NCI-H1092 treated with DMSO at 0.1 percent for 48 hours (cell line): Measurements from ENCODE around the gene ID3.
"Not testable (repeated sequence)": the region's sequence is repeated elsewhere in the genome, so short reads cannot be mapped to it uniquely, and the experiment has no call there.

Experiments
- DNase-seq: peaks from one replicate; lab custom pipeline; 2025; lab: John Stamatoyannopoulos, UW

Gene ID3

GRCh38 chr1:23588749-23589548 is 29.6 kb upstream of the ID3 start:
- DNase-seq = no peak

DNA sequence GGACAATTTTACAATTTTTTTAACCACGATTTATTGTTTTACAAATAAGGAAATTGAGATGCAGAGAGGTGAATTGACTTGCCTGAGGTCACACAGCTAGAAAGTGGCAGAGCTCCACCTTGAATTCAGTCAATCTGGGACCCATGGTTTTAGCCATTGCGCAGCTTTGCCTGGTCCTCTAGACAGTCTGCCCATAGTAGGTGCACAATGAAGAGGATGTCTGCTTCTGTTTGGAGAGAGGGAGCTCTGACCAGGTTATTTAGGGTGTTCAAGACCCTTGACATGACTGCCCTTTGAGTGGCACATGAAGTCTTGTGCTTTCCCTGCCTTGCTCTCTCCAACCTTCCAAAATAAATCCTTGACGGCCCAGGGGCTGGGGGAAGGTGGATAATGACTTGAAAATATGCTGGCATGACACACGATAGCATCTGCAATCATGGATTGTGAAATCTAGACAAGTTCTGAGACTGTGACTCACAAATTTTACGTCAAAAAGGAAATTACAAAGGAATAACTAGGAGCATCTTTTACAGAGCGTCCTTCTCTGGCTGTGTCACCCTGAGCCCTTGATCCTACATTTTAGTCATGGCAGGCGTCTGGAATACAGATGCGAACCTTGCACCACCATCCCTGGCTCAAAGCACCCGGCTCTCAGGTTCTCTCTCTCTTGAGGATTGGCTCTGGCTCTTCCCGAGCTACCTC is 26.2 kb upstream of the ID3 start:
- no peak for DNase-seq

DNA sequence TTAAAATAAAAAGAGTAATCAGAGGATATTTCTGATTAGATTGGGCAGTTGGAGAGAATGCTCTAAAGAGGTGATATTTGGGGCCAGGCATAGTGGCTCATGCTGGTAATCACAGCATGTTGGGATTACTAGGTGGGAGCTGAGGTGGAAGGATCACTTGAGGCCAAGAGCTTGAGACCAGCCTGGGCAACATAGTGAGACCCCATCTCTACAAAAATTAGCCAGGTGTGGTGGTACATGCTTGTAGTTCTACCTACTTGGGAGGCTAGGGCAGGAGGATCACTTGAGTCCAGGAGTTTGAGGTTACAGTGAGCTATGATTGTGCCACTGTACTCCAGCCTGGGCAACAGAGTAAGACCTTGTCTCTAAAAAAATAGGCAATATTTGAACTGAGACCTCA is 24.4 kb upstream of the ID3 start:
- not testable (repeated sequence) for DNase-seq

- DNase-seq = no peak
Measured at GRCh38 chr1:23582820-23583219, 23.5 kb upstream of the ID3 start.

GRCh38 chr1:23581219-23581618 is 21.9 kb upstream of the ID3 start:
- no peak for DNase-seq

GRCh38 chr1:23578997-23579363 is 19.7 kb upstream of the ID3 start:
- DNase-seq = no peak

GRCh38 chr1:23578311-23578996 is 19.2 kb upstream of the ID3 start:
- DNase-seq = no peak

DNA sequence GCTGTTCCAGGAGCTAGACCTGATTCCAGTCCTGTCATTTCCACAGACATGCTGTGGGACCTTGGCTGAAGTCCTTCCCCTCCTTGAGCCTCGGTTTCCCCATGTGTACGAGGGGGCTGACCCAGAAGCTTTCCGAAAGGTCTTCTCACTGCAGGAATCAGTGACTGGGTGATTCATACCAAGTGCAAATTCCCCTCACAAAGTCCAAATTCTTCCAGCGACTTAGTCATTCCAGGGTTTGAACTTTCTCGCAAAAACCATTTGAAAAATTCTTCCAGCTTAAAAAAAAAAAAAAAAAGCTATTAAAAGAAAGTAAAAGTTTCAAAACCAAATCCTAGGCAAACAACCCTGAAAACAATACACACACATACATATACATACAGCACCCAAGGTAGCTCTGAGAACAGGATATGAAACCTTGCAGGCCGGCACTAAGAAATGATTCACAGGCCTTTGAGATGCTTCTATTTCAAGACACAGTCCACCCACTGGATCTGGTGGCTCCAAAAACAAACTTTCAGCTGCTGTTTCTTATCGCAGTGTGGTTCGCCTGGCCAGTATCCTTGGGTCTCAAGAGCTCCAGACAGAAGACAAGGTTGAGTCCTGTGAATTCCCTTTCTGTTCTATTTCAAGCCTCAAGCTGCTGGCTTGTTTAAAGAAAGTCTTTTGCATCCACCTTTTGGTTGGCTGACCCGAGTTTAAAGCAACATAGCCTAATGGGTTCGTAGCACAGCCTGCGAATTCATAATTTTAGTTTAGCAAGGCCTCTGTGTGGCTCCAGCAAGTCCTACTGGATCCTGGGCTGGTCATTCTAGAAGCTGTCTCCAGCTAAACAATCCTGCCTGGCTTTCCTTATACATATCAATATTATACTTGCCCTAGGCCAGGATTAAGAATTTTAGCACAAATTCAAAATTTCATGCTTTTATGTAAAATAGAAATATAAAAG is 18.0 kb upstream of the ID3 start:
- DNase-seq = no peak

GRCh38 chr1:23576338-23577055 is 17.2 kb upstream of the ID3 start:
- no peak for DNase-seq

DNA sequence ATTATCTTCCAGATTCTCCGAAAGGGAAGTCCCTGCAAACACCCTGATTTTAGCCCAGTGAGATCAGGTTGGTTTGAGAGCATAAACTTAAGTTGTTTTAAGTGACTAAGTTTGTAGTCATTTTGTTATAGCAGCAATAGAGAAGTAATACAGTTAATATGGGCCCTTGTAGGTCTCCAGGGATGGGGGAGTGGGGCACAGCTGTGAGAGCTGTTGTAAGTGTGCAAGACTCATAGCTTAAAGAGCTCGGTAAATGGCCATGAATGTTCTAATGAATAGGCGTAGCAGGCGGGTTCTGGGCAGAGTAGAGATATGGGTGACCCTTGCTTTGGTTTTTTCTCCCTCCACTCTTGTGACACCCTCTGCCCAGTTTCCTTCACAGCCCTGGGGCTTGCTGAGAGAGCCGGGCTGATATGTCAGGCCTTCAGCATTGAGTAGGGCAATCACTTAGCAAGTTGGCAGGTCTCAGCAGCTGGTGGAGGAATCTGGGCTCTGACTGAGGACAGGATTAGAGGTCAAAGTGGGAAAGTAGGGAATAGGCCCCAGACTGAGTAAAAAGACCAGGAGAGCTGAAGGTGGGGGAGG is 16.0 kb upstream of the ID3 start:
- no peak for DNase-seq

DNA sequence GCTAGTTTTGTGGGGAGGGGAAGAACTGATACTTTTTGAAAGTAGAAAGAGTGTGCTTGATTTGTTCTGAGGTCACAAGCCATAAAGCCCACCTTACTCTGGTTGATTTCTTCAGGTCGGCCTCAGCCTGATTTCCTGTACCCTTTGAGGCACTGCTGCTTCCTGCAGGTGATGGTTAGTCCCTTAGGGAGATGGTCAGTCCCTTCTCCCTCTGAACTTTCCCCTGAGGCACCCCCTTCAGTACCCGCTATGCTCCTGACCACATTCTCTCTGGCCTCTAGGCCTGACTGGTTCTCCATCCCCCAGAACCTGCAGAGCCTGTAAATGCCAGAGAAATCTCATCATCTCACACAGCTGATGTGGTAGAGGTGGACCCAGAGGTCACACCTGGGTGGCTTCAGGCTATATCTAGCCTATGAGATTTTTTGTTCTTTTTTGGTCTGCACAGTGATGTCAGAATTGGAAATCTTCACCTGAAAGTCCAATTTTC is 15.0 kb upstream of the ID3 start:
- no peak for DNase-seq

GRCh38 chr1:23573574-23574182 is 14.4 kb upstream of the ID3 start:
- no peak for DNase-seq

DNA sequence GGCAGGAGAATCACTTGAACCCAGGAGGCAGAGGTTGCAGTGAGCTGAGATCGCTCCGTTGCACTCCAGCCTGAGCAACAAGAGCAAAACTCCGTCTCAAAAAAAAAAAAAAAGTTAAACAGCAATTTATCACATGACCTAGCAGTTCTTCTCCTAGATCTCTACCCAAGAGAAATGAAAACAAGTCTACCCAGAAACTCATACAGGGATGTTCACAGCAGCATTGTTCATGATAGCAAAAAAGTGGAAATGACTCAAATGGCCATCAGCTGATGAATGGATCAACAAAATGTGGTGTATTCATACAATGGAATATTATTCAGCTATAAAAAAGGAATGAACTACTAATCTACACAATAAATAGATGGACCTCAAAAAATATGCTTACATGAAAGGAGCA is 12.2 kb upstream of the ID3 start:
- DNase-seq = no peak

GRCh38 chr1:23570001-23570691 is 10.8 kb upstream of the ID3 start:
- no peak for DNase-seq

DNA sequence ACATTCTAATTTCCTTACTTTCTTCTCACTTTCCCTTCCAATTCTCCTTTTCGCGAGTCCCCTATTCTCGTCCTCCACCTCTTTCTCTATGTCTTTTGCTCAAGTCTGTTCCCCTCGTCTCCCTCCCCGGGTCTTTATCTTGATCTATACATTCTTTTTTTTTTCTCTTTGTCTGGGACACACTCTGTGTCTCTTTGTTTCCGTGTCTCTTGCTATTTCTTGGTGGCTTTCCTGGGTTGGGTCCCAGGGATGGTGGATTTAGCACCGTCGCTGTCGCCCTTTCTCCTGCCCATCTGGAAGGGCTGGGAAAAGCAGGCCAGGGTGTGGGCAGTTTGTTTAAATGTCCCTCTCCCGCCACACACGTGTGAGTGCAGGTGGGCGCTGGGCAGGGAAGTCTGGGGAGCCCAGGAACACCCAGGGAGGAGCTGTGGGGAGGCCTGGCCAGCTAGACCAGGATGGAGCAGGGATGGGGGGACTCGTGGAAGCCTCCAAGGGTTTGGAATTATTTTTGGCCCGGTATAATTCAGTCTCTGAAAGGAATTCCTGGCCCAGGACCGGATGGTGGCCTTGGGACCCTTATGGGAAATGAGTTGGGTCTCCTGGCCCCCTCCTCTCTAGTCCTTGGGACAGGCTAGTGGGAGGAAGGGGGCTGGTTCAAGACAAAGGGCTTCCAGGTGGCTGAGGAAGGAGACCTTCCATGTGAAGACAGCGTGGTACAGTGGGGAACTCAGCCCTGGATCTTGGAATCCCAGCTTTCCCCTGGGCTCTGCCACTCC is 9.5 kb upstream of the ID3 start:
- DNase-seq = peak; percentile 34

- DNase-seq = no peak
Measured at GRCh38 chr1:23567996-23568607, 8.8 kb upstream of the ID3 start.

- DNase-seq = no peak
Measured at GRCh38 chr1:23567629-23567995, 8.3 kb upstream of the ID3 start.

GRCh38 chr1:23566304-23566703 is 7.0 kb upstream of the ID3 start:
- no peak for DNase-seq

DNA sequence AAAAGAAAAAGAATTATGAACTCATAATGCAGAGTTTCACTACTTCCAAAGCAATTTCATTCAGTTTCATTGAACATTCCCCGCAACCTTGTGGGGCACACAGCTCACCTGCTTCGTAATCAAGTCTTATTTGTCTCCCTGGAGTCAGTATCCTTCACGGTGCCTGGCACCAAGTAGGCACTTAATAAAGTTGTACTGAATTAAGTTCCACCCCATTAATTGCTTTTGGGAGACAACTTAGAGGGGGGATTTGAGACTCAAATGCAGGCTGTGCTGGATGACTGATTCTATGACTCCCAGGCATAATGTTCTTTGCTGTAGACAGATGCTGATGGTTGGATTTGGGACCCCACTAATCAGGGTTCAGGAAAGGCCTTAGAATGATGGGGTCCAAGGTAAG is 6.5 kb upstream of the ID3 start:
- no peak for DNase-seq
